GM12878 (cell line): ENCODE data around the gene LRRC63. TPM values are rescaled to one million over a fixed set of nuclear protein-coding genes. Genes with fewer than 3 reads are reported as not detected.

Experiments
- ATAC-seq: fragments of 200-7000 bp; cut with Tn5 transposase; 3 replicates; pipeline ENCODE4 v1.9.1; 2020; ENCODE audit warnings: mild to moderate bottlenecking, moderate library complexity
- BruUV-seq: library from RNA; stranded (reverse); fragments of 400-500 nt; replicated peaks from 2 replicates; lab custom pipeline; 2021; lab: Mats Ljungman, UMichigan
- CTCF ChIA-PET: fragments of 300-600 bp; sonication (Branson Sonifier 250); formaldehyde crosslinking; extraction: SDS; loops from one replicate; lab custom pipeline; 2021; ENCODE audit warnings: inconsistent platforms; lab: Yijun Ruan, JAX
- POLR2A ChIA-PET: fragments of 350-600 bp; formaldehyde crosslinking; extraction: SDS; loops from one replicate; lab custom pipeline; 2021; ENCODE audit warnings: inconsistent platforms; lab: Charles Lee
- RAD21 ChIA-PET: fragments of 300-600 bp; sonication (Branson Sonifier 250); formaldehyde crosslinking; loops from one replicate; lab custom pipeline; 2023; ENCODE audit warnings: antibody characterized with exemption; ENCODE audit not compliant: unreplicated experiment; lab: Charles Lee
- SMC1A ChIA-PET: fragments of 300-600 bp; sonication (Branson Sonifier 250); formaldehyde crosslinking; loops from one replicate; lab custom pipeline; 2023; ENCODE audit not compliant: unreplicated experiment, uncharacterized antibody; lab: Charles Lee
- DNase-seq: peaks from one replicate; pipeline ENCODE4 v3.0.0-alpha.2; 2011; ENCODE audit warnings: low read depth, low spot score
- FAIRE-seq: peaks from 3 replicates; lab custom pipeline; 2011; peaks lifted over from hg19 to GRCh38; lab: Jason Lieb, UNC
- H2AFZ ChIP-seq: 2 replicates; pipeline ENCODE4 v1.6.0; 2011; ENCODE audit warnings: low read depth, low read length, control low read depth; ENCODE audit not compliant: control insufficient read depth
- H3K27ac ChIP-seq: 2 replicates; pipeline ENCODE4 v1.5.1; 2011; ENCODE audit warnings: control low read depth; ENCODE audit not compliant: control insufficient read depth, insufficient read depth
- H3K27me3 ChIP-seq, 2 experiments: replicated peaks in 1 of 2; 2 replicates each; pipeline versions ENCODE4 v1.6.0 to v1.6.1; 2011; ENCODE audit warnings: low read length in 1 of 2; ENCODE audit not compliant: control insufficient read depth in 2 of 2, insufficient read depth in 2 of 2
- H3K36me3 ChIP-seq, 2 experiments: 2 replicates each; pipeline ENCODE4 v1.5.1; 2011; ENCODE audit warnings: low read length in 1 of 2; ENCODE audit not compliant: control insufficient read depth in 2 of 2, insufficient read depth in 2 of 2
- H3K4me1 ChIP-seq: 2 replicates; pipeline ENCODE4 v1.6.1; 2011; ENCODE audit warnings: mild to moderate bottlenecking, low read length, moderate library complexity, mixed read lengths; ENCODE audit not compliant: control insufficient read depth, insufficient read depth
- H3K4me2 ChIP-seq: 2 replicates; pipeline ENCODE4 v1.6.0; 2011; ENCODE audit warnings: control low read depth; ENCODE audit not compliant: control insufficient read depth, insufficient read depth
- H3K4me3 ChIP-seq: fragments of 200-600 bp; sonication (generic); 2 replicates; pipeline ENCODE4 v1.5.1; 2016
- H3K79me2 ChIP-seq: 2 replicates; pipeline ENCODE4 v1.6.0; 2011; ENCODE audit warnings: low read length; ENCODE audit not compliant: control insufficient read depth, insufficient read depth
- H3K9ac ChIP-seq: 2 replicates; pipeline ENCODE4 v1.8.0; 2011; ENCODE audit warnings: low read length, control low read depth, mixed read lengths; ENCODE audit not compliant: control insufficient read depth, insufficient read depth
- H3K9me3 ChIP-seq: replicated peaks from 3 replicates; pipeline ENCODE4 v1.5.1; 2011; ENCODE audit warnings: mild to moderate bottlenecking, low read length; ENCODE audit not compliant: control insufficient read depth, insufficient read depth
- H4K20me1 ChIP-seq: 2 replicates; pipeline ENCODE4 v1.6.0; 2011; ENCODE audit not compliant: control insufficient read depth, insufficient read depth
- CBFB ChIP-seq: IDR thresholded peaks from 2 replicates; pipeline ENCODE4 v1.6.1; 2016; ENCODE audit warnings: antibody characterized with exemption, low read depth
- CUX1 ChIP-seq: IDR thresholded peaks from 2 replicates; pipeline ENCODE4 v1.6.1; 2012; ENCODE audit warnings: improper control_type of control experiment, low read depth, low read length; ENCODE audit not compliant: insufficient replicate concordance
- JUNB ChIP-seq: IDR thresholded peaks from 2 replicates; pipeline ENCODE4 v1.6.1; 2016; ENCODE audit warnings: antibody characterized with exemption, mild to moderate bottlenecking
- POLR2AphosphoS5 ChIP-seq: IDR thresholded peaks from 2 replicates; pipeline ENCODE4 v1.6.1; 2011; ENCODE audit warnings: mild to moderate bottlenecking, low read length, inconsistent platforms
- RFX5 ChIP-seq: IDR thresholded peaks from 2 replicates; pipeline ENCODE4 v1.6.1; 2011; ENCODE audit warnings: low read depth, low read length, improper control_type of control experiment
- ZNF622 ChIP-seq: fragments of 450-650 bp; IDR thresholded peaks from 2 replicates; pipeline ENCODE4 v1.6.1; 2017; ENCODE audit warnings: mild to moderate bottlenecking, inconsistent platforms
- WGBS: methylation state at CpG from one replicate; pipeline ENCODE4 v1.1.6; 2016; ENCODE audit warnings: low lambda C conversion rate; ENCODE audit not compliant: insufficient replicate concordance, insufficient coverage; ENCODE audit errors: missing lambda C conversion rate; 5-methylcytosine and 5-hydroxymethylcytosine counted together
- in situ Hi-C: fragments of 300-500 bp; cut with MboI; formaldehyde crosslinking; loops from 9 replicates; pipeline ENCODE4 v1.14.3; 2018; ENCODE audit warnings: mixed read lengths
- intact Hi-C: fragments of 100-400 bp; cut with micrococcal nuclease; formaldehyde crosslinking; loops from one replicate; pipeline ENCODE4 v1.14.2; 2022; ENCODE audit not compliant: unreplicated experiment
- polyA plus RNA-seq, 11 experiments: library from polyadenylated mRNA; depleted of rRNA in 4 of 11; unstranded in 6 of 11; stranded (reverse) in 5 of 11; fragments of >200 nt; fragmentation: Nextera tagmentation in 4 of 11; fragmentation: Illumina TruSeq in 1 of 11; extraction: Ambion mirVana in 4 of 11; extraction: Trizol in 1 of 11; gene quantifications; 1 replicate in 1 of 11; 2 replicates in 10 of 11; pipeline versions ENCODE4 v1.2.1 to v1.2.3, GENCODE V29; 2011 to 2016; ENCODE audit warnings: inconsistent platforms in 2 of 11, missing spikeins in 2 of 11, low read depth in 1 of 11
- total RNA-seq, 4 experiments: library from RNA; depleted of rRNA in 3 of 4; stranded (reverse); fragments of >200 nt in 3 of 4; fragmentation: Illumina TruSeq in 1 of 4; extraction: Trizol in 1 of 4; gene quantifications; 2 replicates each; pipeline versions ENCODE4 v1.2.1 to v1.2.3, GENCODE V29; 2013 to 2021

Gene LRRC63
- total and polyA plus RNA-seq, 10 of the 15 experiments (the other 5 are each of a cell fraction or from before 2014, with no cell fraction given): 0.34 to 0.98 (median 0.76) TPM; not detected in 1

GRCh38 chr13:46166224-46166584 is 45.5 kb upstream of the LRRC63 start:
- H3K9me3 ChIP-seq: no peaks in the 10 kb centered on the region
- H3K9ac ChIP-seq: peak overlapping the region; percentile 59
- ChIA-PET CTCF (interaction anchor here (2.5 kb wide), 1 partner anchor 10 kb away, joined by 18 read pairs; no protein-coding TSS in a partner anchor), POLR2A (interaction anchor here (0.9 to 6.4 kb wide), 2 partner anchors 11 to 465 kb away, joined by 3 to 95 read pairs; partner anchors contain the start of gene CBY2), SMC1A (interaction anchor here (1.4 to 16.5 kb wide), 4 partner anchors 10 to 214 kb away, joined by 3 to 295 read pairs (median 5); partner anchors contain the start of gene LCP1), RAD21 (interaction anchor here (9.7 kb wide), 1 partner anchor 12 kb away, joined by 184 read pairs; the partner anchor contains the start of gene LCP1)
- peaks cover 48% of the 10 kb centered on the region for H3K4me1 ChIP-seq
- no peaks in the 10 kb centered on the region for H3K27me3 ChIP-seq
- intact Hi-C loops (loop anchor here (5.0 kb wide), 1 partner anchor 749 kb away; the partner anchor contains the start of gene SLC25A30), in situ Hi-C loops (no loop called here)
- peak overlapping the region; percentile 72 for H3K4me3 ChIP-seq
- TF ChIP-seq RFX5: no peak
- 0 out of 2 replicates have a peak, but pooled peaks have one; percentile 23 for TF ChIP-seq CBFB
- no peak overlapping the region for H2AFZ ChIP-seq
- FAIRE-seq (no peak), DNase-seq (no peak), ATAC-seq (peak; percentile 11)
- H4K20me1 ChIP-seq: peaks cover 14% of the 10 kb centered on the region
- peaks cover 10 to 28% of the 10 kb centered on the region in 2 experiments for H3K36me3 ChIP-seq
- H3K79me2 ChIP-seq: peaks cover 93% of the 10 kb centered on the region
- WGBS: 0% methylated on average over 1 of the region's 1 CpG
- peak overlapping the region; percentile 96 for H3K4me2 ChIP-seq
- BruUV-seq: TSS peak; percentile 93
- H3K27ac ChIP-seq: peak overlapping the region; percentile 85

GRCh38 chr13:46166947-46167610 is 44.6 kb upstream of the LRRC63 start:
- ChIA-PET POLR2A (interaction anchor here (0.9 to 6.4 kb wide), 3 partner anchors 10 to 466 kb away, joined by 3 to 95 read pairs (median 25); partner anchors contain the start of genes CBY2 and LCP1), RAD21 (interaction anchor here (1.6 to 9.7 kb wide), 2 partner anchors 11 to 41 kb away, joined by 3 to 184 read pairs; partner anchors contain the start of gene LCP1), CTCF (interaction anchor here (0.6 to 17.1 kb wide), 10 partner anchors 8 to 466 kb away, joined by 3 to 172 read pairs (median 4); partner anchors contain the start of gene LCP1)
- in situ Hi-C loops: no loop called here
- Histone ChIP-seq H3K4me2 (peak overlapping the region; percentile 99), H3K4me1 (peaks cover 57% of the 10 kb centered on the region), H4K20me1 (peaks cover 21% of the 10 kb centered on the region), H2AFZ (no peak overlapping the region), H3K79me2 (peaks cover 93% of the 10 kb centered on the region), H3K27ac (peak overlapping the region; percentile 85), H3K9me3 (no peaks in the 10 kb centered on the region), H3K4me3 (peak overlapping the region; percentile 72), H3K36me3 (peaks cover 12 to 34% of the 10 kb centered on the region in 2 experiments), H3K9ac (peak overlapping the region; percentile 59)
- FAIRE-seq (no peak), DNase-seq (no peak), ATAC-seq (0 out of 3 replicates have a peak, but pooled peaks have one; percentile 0)
- intact Hi-C loops: loop anchor here (1.0 to 5.0 kb wide), 2 partner anchors 15 to 750 kb away; partner anchors contain the start of genes LCP1 and SLC25A30
- TSS peak; percentile 9 for BruUV-seq
- WGBS: 0% methylated on average over 3 of the region's 3 CpGs
- no peak for TF ChIP-seq JUNB
- TF ChIP-seq ZNF622: no peak
- TF ChIP-seq POLR2AphosphoS5: peak; percentile 63
- TF ChIP-seq CUX1: no peak
- TF ChIP-seq, all 136 proteins: peak for 1
- H3K27me3 ChIP-seq: no peaks in the 10 kb centered on the region
- SMC1A ChIA-PET: interaction anchor here (1.1 to 16.5 kb wide), 7 partner anchors 10 to 213 kb away, joined by 3 to 295 read pairs (median 3); partner anchors contain the start of gene LCP1
